MM.1S (cell line): ENCODE measurements around the gene DAB1.

Source experiments
- CTCF ChIP-seq: fragments of 300-600 bp; sonication (generic); IDR thresholded peaks from 2 replicates; pipeline ENCODE4 v1.5.1; 2016; ENCODE audit warnings: antibody characterized with exemption, low read length, mixed read lengths
- EZH2 ChIP-seq: fragments of 300-600 bp; sonication (generic); optimal IDR thresholded peaks from 2 replicates; pipeline ENCODE3; 2017; ENCODE audit warnings: low read depth, mild to moderate bottlenecking, antibody characterized with exemption, low read length, mixed read lengths
- EZH2phosphoT487 ChIP-seq: fragments of 300-600 bp; sonication (generic); IDR thresholded peaks from 2 replicates; pipeline ENCODE4 v1.6.1; 2018; ENCODE audit warnings: antibody characterized with exemption, low read length

GRCh38 chr1:57279909-57280666 lies 143.8 kb downstream of the DAB1 start:
- no peak for TF ChIP-seq EZH2
- no peak for TF ChIP-seq EZH2phosphoT487
- TF ChIP-seq CTCF, result no peak
